Stimulated activated CD4-positive, alpha-beta T cell treated with anti-CD3 and anti-CD28 coated beads, Interleukin-4, amount 100 ng/mL, for 48 hours (primary cell): ENCODE results near the gene LRP3.
"Not testable (repeated sequence)": the region's sequence is repeated elsewhere in the genome, so short reads cannot be mapped to it uniquely, and the experiment has no call there.

ENCODE experiments used
- DNase-seq, 2 donors: peaks; one replicate each; pipeline ENCODE4 v3.0.0-alpha.2; 2020; ENCODE audit warnings: low read depth in 2 of 2

The LRP3 gene, protein sequence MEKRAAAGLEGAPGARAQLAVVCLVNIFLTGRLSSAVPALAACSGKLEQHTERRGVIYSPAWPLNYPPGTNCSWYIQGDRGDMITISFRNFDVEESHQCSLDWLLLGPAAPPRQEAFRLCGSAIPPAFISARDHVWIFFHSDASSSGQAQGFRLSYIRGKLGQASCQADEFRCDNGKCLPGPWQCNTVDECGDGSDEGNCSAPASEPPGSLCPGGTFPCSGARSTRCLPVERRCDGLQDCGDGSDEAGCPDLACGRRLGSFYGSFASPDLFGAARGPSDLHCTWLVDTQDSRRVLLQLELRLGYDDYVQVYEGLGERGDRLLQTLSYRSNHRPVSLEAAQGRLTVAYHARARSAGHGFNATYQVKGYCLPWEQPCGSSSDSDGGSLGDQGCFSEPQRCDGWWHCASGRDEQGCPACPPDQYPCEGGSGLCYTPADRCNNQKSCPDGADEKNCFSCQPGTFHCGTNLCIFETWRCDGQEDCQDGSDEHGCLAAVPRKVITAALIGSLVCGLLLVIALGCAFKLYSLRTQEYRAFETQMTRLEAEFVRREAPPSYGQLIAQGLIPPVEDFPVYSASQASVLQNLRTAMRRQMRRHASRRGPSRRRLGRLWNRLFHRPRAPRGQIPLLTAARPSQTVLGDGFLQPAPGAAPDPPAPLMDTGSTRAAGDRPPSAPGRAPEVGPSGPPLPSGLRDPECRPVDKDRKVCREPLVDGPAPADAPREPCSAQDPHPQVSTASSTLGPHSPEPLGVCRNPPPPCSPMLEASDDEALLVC

DNA sequence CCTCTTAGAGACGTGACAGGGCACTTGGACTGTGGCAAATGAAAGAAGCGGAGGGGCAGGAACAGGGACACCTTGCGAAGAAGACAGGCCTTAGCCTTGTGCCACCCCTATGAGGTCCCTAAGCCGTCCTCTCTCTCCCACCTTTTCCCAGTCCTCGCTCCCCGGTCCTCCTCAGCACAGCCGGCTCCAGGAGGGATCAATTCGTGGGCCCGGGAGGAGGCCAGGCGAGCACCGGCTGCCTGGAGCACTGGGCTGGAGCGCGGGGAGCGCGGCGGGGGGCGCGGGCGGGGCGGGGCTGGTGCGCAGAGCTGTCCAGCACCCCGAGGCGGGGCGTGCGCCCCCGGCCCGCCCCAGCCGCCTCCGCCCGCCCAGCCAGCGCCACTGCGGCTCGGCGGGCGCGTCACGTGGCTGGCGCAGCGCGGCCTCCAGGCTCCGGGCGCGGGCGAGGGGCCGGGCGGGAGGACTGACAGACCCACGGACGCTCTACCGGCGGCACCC is at the start of gene LRP3:
Gene LRP3, plus strand, starts transcription at position 466 of the 498 bp plus-strand sequence. CDS start 456 bp downstream, outside the sequence.
- no peak for DNase-seq

DNA sequence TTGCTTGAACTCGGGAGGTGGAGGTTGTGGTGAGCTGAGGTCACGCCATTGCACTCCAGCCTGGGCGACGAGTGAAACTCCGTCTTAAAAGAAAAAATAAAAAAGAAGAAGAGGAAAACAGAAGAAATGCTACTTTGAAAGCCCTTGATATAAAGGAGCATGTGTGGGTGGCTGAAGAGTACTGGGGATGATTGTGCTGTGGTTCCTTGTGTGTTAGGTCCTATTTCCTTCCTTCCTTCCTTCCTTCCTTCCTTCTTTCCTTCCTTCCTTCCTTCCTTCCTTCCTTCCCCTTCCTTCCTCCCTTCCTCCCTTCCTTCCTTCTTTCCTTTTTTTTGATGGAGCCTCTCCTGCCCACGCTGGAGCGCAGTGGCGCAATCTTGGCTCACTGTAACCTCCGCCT is 47.9 kb upstream of the LRP3 start:
- DNase-seq: no peak

DNA sequence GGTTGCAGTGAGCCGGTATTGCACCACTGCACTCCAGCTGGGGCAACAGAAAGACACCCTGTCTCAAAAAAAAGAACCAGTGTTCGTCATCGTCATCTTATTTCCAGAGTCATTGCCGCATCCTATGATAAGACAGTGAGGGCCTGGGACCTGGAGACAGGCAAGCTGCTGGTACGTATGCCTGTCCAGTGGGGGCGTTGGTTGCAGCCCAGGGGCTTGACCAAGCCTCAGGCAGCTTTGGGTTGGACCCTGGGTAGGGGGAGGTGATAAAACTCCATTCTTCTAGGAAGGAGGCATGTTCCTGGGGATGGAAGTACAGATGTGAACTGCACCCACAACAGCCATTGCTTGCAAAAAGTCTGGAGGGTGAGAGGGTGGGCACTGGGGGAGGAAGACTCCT is 46.6 kb upstream of the LRP3 start:
- no peak for DNase-seq

DNA sequence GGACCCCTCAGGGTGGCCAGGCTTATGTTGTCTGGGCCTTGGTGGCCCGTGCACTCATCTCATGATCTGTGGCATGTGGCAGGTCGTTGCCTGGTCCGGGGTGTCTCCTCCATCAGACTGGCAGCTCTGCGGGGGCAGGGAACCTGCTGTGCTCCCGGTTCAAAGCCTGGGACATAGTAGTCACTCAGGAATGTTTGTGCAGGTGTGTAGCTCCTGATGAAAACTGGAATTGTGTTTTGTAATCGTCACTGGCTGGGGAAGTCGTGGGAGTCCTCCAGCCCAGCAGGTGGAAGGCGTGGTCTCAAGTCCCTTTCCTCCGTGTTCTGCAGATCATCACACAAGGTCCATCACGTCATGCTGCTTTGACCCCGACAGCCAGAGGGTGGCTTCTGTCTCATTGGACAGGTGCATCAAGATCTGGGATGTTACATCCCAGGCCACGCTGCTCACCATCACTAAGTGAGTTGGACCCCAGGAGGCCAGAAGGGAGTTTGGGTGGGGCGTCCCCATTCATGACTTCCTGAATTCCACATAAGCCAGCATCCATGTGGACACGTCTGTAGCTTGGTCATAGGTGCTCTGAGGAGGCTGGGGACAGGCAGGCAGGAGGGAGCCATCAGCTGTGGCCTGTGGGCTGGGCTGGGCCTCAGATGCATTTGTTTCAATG is 43.1 kb upstream of the LRP3 start:
- DNase-seq: no peak

DNA sequence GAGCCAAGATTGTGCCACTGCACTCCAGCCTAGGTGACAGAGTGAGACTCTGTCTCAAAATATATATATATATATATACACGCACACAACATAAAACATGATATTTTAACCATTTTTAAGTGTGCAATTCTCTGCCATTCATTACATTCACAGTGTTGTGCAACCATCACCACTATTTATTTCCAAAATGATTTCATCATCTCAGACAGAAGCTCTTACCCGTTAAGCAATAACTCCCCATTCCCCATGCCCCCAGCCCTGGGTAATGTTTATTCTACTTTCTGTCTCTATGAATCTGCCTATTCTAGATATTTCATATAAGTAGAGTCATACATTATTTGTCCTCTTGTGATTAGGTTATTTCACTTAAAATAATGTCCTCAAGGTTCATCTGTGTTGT is 42.0 kb upstream of the LRP3 start:
- DNase-seq: no peak

DNA sequence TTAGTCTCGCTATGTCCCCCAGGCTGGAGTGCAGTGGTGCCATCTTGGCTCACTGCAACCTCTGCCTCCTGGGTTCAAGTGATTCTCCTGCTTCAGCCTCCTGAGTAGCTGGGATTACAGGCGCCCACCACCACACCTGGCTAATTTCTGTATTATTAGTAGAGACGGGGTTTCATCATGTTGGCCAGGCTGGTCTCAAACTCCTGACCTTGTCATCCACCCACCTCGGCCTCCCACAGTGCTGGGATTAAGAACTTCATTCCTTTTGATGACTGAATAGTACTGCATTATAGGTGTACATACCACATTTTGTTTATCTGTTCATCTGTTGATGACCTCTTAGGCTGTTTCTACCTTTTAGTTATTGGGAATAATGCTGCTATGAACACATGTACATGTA is 41.5 kb upstream of the LRP3 start:
- not testable (repeated sequence) for DNase-seq

DNA sequence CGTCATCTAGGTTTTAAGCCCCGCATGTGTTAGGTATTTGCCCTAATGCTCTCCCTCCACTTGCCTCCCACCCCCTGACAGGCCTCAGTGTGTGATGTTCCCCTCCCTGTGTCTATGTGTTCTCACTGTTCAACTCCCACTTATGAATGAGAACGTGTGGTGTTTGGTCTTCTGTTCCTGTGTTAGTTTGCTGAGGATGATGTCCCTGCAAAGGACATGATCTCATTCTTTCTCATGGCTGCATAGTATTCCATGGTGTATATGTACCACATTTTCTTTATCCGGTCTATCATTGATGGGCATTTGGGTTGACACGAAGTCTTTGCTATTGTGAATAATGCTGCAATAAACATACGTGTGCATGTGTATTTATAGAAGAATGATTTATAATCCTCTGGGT is 39.8 kb upstream of the LRP3 start:
- DNase-seq: not testable (repeated sequence)

DNA sequence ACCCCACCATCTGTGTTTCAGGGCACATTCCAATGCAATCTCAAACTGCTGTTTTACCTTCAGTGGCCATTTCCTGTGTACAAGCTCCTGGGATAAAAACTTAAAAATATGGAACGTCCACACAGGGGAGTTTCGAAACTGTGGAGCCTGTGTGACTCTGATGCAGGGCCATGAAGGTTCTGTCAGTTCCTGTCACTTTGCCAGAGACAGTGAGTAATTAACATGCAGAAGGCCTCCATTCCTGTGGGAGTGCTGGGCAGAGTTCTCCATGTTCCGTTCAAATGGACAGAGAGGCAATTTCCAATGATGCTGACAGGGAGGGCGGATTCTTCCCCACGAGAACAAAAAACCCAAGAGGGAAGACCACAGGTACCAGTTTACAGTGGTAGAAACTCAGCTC is 37.8 kb upstream of the LRP3 start:
- DNase-seq: no peak

DNA sequence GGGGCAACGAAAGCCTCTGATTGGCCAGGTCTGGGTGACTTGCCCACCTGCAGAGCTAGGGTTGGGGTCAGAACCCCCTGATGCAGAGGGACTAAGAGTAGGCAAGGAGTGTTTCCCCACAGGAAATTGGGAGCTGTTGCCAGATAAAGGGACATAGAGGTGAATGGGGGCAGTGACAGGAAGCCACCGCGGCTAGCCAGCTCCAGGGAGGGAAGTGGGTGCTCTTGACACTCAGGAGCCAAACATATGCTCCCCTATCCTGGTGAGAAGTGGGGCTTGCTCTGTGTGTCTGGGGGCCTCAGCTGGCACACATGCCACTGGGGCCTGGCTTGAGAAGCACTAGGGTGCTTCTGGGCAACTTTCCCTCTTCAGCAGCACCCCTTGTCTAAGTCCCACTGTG is 36.2 kb upstream of the LRP3 start:
- no peak for DNase-seq

DNA sequence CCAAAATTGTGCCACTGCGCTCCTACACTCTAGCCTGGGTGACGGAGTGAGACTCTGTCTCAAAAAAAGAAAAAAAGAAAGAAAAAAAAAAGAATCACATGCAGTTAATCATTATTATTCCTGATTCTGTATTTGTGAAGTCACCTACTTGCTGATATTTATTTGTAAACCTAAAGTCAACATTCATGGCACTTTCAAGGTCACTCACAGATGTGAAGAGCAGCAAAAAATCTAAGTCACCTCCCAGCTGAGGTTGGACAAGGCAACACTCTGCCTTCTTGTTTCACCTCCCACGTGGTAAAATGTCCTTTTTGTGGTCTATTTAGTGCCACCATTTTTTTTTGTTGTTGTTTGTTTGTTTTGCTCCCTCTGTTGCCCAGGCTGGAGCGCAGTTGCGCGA is 35.8 kb upstream of the LRP3 start:
- no peak for DNase-seq

DNA sequence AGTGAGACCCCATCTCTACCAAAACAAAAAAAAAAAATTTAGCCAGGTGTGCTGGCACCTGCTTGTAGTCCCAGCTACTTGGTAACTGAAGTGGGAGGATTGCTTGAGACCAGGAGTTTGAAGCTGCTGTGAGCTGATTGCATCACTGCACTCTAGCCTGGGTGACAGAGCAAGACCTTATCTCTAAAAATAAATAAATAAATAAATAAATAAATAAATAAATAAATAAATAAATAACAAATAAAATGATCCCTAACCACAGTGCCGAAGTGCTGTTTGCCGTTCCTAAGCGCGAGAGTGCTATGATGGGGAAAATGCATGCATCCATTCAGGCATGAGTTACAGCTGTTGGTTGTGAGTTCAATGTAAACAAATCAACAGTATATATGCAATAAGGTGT is 35.0 kb upstream of the LRP3 start:
- no peak for DNase-seq

DNA sequence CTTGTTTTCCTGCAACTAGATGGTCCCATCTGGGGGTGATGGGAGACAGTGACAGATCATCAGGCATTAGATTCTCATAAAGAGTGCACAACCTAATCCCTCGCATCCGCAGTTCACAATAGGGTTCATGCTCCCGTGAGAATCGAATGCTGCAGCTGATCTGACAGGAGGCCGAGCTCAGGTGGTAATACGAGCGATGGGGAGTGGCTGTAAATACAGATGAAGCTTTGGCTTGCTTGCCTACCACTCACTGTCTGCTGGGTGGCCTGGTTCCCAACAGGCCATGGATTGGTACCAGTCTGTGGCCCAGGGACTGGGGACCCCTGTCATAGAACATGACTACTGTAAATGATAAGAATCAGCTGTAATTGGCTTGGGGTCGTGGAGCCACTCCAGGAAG is 34.2 kb upstream of the LRP3 start:
- no peak for DNase-seq

DNA sequence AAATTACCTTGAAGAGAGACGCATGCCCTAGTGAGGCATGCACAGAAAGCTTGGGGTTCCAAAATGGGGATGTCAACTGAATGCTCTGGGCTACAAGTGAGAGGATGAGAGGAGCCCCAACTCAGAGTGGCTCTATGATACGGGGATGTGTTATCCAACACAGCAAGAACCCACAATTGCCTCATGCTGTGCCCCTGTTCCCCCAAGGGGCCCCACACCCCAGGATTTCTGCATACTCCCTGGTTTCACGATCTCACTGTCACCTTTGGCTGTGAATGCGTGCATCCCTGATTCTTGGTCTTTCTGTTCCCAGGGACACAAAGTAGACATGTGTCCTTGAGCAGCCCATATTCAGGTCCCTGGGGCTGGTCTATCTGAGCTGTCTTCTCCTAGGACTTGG is 32.9 kb upstream of the LRP3 start:
- no peak for DNase-seq

DNA sequence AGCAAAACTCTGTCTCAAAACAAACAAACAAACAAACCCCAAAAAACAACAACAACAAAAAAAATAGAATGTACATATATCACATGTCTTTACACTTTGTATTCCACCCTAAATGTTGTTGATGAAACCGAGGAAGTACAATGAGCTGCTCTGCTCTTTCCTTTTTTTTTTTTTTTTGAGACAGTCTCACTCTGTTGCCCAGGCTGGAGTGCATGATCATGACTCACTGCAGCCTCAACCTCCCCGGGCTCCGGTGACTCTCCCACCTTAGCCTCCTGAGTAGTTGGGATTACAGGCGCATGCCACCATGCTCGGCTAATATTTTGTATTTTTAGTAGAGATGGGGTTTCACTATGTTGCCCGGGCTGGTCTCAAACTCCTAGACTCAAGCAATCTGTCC is 30.6 kb upstream of the LRP3 start:
- no peak for DNase-seq

DNA sequence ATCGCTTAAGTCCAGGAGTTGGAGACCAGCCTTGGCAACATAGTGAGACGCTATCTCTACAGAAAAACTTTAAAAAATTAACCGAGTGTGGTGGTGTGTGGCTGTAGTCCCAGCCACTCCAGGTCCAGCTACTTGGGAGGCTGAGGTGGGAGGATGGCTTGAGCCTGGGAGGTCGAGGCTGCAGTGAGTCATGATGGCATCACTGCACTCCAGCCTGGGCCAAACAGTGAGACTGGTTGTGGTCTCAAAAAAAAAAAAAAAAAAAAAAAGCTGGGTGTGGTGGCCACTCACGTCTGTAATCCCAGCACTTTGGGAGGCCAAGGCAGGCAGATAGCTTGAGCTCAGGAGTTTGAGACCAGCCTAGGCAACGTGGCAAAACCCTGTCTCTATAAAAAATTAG is 28.1 kb upstream of the LRP3 start:
- DNase-seq: not testable (repeated sequence)

DNA sequence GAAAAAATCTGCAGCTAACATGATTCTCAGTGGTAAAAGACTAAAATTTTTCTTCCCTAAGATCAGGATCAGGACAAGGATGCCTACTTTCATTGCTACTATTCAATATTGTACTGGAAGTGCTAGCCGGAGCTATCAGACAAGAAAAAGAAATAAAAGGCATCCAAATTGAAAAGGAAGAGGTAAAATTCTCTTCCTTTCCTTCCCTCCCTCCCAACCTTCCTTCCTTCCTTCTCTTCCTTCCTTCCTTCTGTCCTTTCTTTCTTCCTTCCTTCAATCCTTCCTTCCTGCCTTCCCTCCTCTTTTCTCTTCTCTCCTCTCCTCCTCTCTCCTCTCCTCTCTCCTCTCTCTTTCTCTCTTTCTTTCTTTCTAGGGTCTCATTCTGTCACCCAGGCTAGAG is 26.7 kb upstream of the LRP3 start:
- DNase-seq: no peak

DNA sequence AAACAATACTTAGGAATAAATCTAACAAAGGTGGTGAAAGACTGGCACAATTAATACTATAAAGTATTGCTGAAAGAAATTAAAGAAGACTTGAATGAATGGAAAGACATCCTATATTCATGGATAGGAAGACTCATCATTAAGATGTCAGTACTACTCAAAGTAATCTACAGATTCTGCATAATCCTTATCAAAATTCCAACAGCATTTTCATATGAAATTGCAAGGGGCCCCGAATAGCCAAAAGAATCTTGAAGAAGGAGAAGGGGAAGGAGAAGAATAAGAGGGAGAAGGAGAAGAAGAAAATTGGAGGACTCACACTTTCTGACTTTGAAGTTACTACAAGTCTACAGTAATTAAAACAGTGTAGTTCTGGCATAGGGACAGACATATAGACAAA is 25.6 kb upstream of the LRP3 start:
- DNase-seq: no peak

DNA sequence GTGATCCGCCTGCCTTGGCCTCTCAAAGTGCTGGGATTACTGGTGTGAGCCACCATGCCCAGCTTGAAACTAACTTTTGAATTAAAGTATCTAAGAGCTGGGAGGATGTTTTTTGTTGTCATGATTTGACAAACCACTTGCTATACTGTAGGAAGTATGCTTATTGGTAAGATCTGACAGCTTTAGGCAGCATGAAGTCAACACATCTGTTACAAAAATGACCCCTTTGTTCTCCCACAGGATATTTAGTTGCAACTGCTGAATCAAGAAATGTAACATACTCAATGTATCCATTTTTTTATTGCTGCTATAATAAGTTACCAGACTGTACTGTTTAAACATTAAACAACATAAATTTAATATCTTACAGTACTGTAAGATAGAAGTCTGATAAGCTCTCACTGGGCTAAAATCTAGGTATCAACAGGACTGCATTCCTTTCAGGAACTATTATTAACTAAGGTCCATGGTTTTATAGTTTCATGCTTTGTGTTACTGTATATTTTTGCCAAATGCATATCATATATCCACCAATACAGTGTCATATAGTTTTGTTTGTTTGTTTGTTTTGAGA is 22.8 kb upstream of the LRP3 start:
- no peak for DNase-seq

DNA sequence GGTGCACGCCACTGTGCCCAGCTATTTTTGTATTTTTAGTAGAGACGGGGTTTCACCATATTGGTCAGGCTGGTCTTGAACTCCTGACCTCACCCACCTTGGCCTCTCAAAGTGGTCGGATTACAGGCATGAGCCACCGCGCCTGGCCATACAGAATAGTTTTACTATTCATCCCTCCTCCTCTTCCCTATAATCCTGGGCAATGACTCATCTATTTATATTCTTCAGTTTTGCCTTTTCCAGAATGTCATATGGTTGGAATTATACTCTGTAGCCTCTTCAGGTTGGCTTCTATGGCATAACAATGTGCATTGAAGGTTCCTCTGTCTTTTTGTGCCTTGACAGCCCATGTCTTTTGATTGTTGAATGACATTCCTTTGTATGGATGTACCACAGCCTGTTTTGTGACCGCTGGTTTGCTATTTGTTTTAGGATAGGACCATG is 22.2 kb upstream of the LRP3 start:
- no peak for DNase-seq

DNA sequence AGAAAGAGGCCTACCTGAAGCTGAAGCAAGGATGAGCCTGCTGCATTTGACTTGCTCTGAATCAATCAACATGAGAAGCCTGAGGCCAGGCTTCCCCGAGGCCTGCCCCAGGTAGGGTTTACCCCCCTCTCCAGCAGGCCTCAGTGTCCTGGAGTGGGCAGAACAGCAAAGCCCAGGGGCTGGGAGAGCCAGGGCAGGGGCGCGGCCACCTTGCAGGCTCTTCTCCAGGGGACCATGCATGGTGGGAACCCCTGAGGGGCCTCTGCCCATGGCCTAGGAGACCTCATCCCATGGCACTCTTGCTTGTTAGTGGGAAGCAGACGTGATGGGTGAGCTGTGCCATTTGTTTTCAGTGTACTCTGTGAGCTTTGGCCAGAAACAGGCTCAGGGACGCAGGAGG is 19.9 kb upstream of the LRP3 start:
- no peak for DNase-seq

DNA sequence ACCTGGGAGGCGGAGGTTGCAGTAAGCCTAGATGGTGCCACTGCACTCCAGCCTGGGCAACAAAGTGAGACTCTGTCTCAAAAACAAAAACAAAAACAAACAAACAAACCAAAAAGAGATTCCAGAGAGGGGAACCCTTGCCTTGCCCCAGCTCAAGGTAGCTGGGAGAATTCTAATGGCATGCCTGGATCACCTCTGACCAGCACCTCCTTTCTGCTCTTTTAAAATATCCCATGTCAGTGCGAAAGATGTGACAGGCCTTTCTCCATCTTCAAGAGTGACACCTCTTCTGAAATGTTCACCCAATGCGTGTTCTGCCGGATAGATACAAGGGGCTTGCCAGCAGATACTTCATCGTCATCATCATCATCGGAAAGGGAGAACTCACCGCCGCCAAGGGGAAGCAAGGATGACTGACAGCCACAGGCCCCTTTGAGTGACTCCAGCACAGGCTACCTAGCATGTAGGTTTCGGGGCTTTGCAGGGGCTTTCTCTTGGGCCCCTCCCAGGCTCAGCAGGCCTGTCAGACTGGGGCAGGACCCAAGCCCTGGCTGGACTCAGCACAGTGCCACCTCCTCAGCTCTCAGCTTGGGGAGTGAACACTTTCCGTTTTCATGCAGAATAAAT is 18.9 kb upstream of the LRP3 start:
- no peak for DNase-seq
